GM21381 (cell line): ENCODE data around the gene MISP3.

ENCODE experiments used
- ATAC-seq: cut with Tn5 transposase; IDR thresholded peaks from one replicate; pipeline ENCODE4 v1.9.1; 2021; ENCODE audit warnings: mild to moderate bottlenecking, moderate library complexity; ENCODE audit not compliant: unreplicated experiment

MISP3 gene

DNA sequence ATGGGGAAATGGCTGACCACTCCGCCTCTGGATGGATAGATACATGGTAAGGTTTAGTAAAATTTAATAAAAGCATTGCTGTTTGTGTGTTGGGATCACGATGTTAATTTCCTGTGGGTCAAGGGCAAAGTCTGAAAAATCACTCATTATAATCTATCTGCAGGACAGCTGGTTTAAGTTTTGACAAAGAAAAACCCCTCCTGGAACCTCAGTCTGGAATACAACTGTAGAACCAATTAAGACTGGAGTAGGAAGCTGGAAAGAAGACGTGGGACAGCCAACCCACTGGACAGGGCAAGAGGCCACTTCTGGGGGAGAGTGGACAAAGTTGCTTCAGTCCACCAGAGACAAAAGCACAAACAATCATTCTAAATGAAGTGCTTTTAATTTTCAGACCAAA, 46.6 kb downstream of the MISP3 start:
- ATAC-seq = no peak

DNA sequence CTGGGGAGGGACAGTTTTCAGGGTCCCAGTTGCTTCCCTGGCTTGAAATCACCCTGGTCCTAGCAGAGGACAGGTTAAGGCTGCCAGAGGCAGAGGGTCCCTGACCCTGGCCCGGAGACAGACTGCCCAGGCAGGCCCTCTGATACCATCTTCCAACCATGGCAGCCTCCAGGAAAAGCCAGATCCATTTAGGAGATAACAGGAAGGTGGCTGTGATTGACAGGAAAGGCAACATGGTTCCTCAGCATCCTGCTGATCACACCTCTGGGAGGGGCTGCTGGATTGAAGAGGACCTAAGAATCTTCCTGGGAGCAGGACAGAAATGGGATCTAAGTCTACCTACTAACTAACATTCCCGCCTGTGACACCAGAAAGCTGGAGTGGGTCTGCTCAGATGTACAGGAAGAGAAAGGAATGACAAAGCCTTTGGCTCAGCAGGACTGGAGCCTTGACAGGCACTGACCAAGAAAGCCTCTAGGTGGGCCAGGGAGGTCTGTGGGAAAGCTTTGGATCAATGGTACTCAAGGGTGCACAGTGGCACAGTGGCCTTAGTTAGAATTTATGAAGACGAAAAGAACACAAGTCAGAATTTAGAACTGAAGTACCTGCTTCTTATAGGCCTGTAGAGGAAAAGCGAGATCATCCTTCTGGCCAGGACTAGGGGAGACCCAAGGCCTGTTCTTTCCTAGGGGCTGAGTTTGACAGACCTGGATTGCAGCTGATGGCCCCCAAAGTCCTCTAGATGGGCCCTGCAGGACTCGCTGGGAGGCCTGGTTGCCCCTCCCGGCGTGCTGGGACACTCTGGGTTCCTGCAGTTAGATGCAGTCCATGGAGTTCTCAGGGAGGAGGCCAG, 47.3 kb downstream of the MISP3 start:
- no peak for ATAC-seq

DNA sequence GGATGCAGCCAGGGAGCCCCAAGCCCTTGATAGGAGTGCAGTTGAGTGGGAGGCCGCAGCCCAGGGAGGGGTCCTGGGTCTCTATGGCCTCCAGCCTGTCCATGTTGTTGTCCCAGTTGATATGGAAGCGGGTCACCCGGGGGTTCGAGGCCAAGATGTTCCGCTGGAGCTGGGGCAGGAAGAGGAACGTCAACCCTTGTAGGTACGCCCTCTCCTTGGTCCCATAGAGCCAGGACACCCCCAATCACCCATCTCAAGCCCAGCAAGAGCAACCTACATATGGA, 47.9 kb downstream of the MISP3 start:
- no peak for ATAC-seq

DNA sequence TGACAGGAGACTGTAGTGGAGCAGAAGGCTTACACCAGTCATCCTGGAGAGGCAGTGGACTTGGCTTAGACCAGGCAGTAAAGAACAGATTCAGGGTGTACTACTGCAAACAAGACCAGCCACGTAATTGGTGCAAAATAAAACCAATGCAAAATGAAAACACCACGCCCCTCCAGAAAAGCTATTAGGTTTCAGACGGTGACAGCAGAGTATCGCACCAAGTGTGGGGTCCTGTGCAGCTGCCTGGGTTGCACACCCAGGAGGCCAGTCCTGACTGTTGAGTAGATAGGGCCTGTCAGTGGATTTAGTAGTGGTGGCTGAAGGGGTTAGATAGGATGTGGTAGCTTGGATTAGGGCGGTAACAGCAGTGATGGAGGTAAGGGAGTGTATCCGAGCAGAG, 50.3 kb downstream of the MISP3 start:
- ATAC-seq = no peak
